ENCODE measurements around the gene POLRMT. TPM values are rescaled to one million over a fixed set of nuclear protein-coding genes. Genes with fewer than 3 reads are reported as not detected.

The POLRMT gene
- polyA plus RNA-seq (2011; rRNA removed) (21.9 and 38.6 TPM in 2 replicates), polyA minus RNA-seq (2011; rRNA and poly(A)+ RNA removed) (54.6 and 106 TPM in 2 replicates)

GRCh38 chr19:633068-633785 is at the start of gene POLRMT:
TSS of gene POLRMT (minus strand) at chr19:633537. CDS start at chr19:633512, 25 bp downstream.
- TF ChIP-seq, protein P1, sequence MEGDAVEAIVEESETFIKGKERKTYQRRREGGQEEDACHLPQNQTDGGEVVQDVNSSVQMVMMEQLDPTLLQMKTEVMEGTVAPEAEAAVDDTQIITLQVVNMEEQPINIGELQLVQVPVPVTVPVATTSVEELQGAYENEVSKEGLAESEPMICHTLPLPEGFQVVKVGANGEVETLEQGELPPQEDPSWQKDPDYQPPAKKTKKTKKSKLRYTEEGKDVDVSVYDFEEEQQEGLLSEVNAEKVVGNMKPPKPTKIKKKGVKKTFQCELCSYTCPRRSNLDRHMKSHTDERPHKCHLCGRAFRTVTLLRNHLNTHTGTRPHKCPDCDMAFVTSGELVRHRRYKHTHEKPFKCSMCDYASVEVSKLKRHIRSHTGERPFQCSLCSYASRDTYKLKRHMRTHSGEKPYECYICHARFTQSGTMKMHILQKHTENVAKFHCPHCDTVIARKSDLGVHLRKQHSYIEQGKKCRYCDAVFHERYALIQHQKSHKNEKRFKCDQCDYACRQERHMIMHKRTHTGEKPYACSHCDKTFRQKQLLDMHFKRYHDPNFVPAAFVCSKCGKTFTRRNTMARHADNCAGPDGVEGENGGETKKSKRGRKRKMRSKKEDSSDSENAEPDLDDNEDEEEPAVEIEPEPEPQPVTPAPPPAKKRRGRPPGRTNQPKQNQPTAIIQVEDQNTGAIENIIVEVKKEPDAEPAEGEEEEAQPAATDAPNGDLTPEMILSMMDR (IDR thresholded peaks at IDR 0.05; ENCODE audit: insufficient read depth, low read depth, low read length), result no peak
- Histone ChIP-seq H3K36me3 (ENCODE audit: control insufficient read depth, insufficient read depth, low read length) (no peaks in the 10 kb centered on the region; the same call in 1 of the 2 replicates), H3K4me3 (ENCODE audit: low read depth, low read length) (peak within 1 kb of the TSS; percentile 80), H3K27me3 (ENCODE audit: control insufficient read depth, insufficient read depth, low read length) (no peaks in the 10 kb centered on the region)
- ChIA-PET CTCF (interaction anchor here (2.7 kb wide), 1 partner anchor 49 kb away, joined by 7 read pairs; no protein-coding TSS in a partner anchor), POLR2A (interaction anchor here (0.5 kb wide), 1 partner anchor 60 kb away, joined by 6 read pairs; no protein-coding TSS in a partner anchor)
- peak; percentile 89 for DNase-seq (ENCODE audit: low read depth)

- H3K36me3 ChIP-seq (ENCODE audit: control insufficient read depth, insufficient read depth, low read length), result peaks cover 4% of the 10 kb centered on the region
- no peaks in the 10 kb centered on the region for H3K27me3 ChIP-seq (ENCODE audit: control insufficient read depth, insufficient read depth, low read length)
- no peak for DNase-seq (ENCODE audit: low read depth)
- TF ChIP-seq, protein P1 (IDR thresholded peaks at IDR 0.05; ENCODE audit: insufficient read depth, low read depth, low read length), result no peak
- H3K4me3 ChIP-seq (ENCODE audit: low read depth, low read length), result no peak overlapping the region
- POLR2A ChIA-PET, result no interaction called here
- CTCF ChIA-PET, result no interaction called here
Observed at GRCh38 chr19:682678-683320, 49.5 kb upstream of the POLRMT start.

- no peak for DNase-seq (ENCODE audit: low read depth)
- peaks cover 4% of the 10 kb centered on the region for H3K36me3 ChIP-seq (ENCODE audit: control insufficient read depth, insufficient read depth, low read length)
- H3K4me3 ChIP-seq (ENCODE audit: low read depth, low read length), result peak overlapping the region; percentile 39
- ChIA-PET POLR2A (interaction anchor here (1.0 kb wide), 1 partner anchor 18 kb away, joined by 4 read pairs; no protein-coding TSS in a partner anchor), CTCF (interaction anchor here (0.6 to 0.8 kb wide), 2 partner anchors 53 to 57 kb away, joined by 3 read pairs; no protein-coding TSS in a partner anchor)
- TF ChIP-seq, protein P1 (IDR thresholded peaks at IDR 0.05; ENCODE audit: insufficient read depth, low read depth, low read length), result no peak
- no peaks in the 10 kb centered on the region for H3K27me3 ChIP-seq (ENCODE audit: control insufficient read depth, insufficient read depth, low read length)
Observed at GRCh38 chr19:681029-682019, 48.0 kb upstream of the POLRMT start.

DNA sequence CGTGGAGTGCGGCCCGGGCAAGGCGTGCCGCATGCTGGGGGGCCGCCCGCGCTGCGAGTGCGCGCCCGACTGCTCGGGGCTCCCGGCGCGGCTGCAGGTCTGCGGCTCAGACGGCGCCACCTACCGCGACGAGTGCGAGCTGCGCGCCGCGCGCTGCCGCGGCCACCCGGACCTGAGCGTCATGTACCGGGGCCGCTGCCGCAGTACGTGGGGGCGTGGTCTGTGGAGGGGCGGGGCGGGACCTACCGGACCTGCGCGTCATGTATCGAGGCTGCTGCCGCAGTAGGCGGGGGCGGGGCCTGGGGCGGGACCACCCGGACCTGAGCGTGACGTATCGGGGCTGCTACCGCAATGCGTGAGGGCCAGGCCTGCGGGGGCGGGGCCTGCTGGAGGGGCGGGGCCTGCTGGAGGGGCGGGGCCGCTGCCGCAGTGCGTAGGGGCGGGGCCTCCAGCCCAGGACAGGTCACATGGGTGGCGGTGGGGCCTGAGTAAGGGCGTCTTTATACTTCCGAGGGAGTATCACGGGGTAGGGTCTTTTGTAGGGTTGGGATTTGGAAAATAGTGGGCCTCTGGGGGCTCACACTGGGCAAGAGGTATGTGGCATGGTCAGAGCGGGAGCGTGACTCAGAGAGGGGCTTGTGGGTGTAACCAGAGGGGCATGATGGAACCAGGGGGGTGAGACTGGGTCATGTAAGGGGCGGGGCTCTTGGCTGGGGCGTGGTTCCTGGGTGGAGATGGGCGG is 47.1 kb upstream of the POLRMT start:
- POLR2A ChIA-PET, result interaction anchor here (0.6 to 1.0 kb wide), 2 partner anchors 17 to 20 kb away, joined by 4 read pairs; no protein-coding TSS in a partner anchor
- CTCF ChIA-PET, result interaction anchor here (0.6 to 1.9 kb wide), 6 partner anchors 9 to 337 kb away, joined by 3 to 8 read pairs (median 3); no protein-coding TSS in a partner anchor
- Histone ChIP-seq H3K27me3 (ENCODE audit: control insufficient read depth, insufficient read depth, low read length) (no peaks in the 10 kb centered on the region), H3K36me3 (ENCODE audit: control insufficient read depth, insufficient read depth, low read length) (peaks cover 4% of the 10 kb centered on the region), H3K4me3 (ENCODE audit: low read depth, low read length) (peak overlapping the region; percentile 58)
- TF ChIP-seq, protein P1 (IDR thresholded peaks at IDR 0.05; ENCODE audit: insufficient read depth, low read depth, low read length), result peak; percentile 20; the same call in 1 of the 2 replicates
- peak; percentile 89 for DNase-seq (ENCODE audit: low read depth)

Measured in BJ (cell line).